Hepatocyte (in vitro differentiated cells): ENCODE data around the gene ORAI2. TPM values are rescaled to one million over a fixed set of nuclear protein-coding genes. Genes with fewer than 3 reads are reported as not detected.
A peak's percentile ranks its signal among the peaks of the same experiment; 100 is the strongest.

Experiments
- DNase-seq: peaks from one replicate; pipeline ENCODE4 v3.0.0-alpha.2; 2016; ENCODE audit warnings: low spot score
- H2AFZ ChIP-seq: fragments of 200-600 bp; sonication (generic); 2 replicates; pipeline ENCODE4 v1.6.0; 2016; ENCODE audit warnings: antibody characterized with exemption, mild to moderate bottlenecking
- H3K27ac ChIP-seq: fragments of 200-600 bp; sonication (generic); 2 replicates; pipeline ENCODE4 v1.5.1; 2016; ENCODE audit warnings: mild to moderate bottlenecking
- H3K27me3 ChIP-seq: fragments of 200-600 bp; sonication (generic); 2 replicates; pipeline ENCODE4 v1.6.1; 2016
- H3K36me3 ChIP-seq: fragments of 200-600 bp; sonication (generic); replicated peaks from 2 replicates; pipeline ENCODE4 v1.5.1; 2016; ENCODE audit warnings: low read depth; ENCODE audit not compliant: insufficient read depth
- H3K4me1 ChIP-seq: fragments of 200-600 bp; sonication (generic); 2 replicates; pipeline ENCODE4 v1.5.1; 2016; ENCODE audit warnings: mild to moderate bottlenecking, moderate library complexity; ENCODE audit not compliant: insufficient read depth
- H3K4me2 ChIP-seq: fragments of 200-600 bp; sonication (generic); 2 replicates; pipeline ENCODE4 v1.6.0; 2016
- H3K4me3 ChIP-seq: fragments of 200-600 bp; sonication (generic); 2 replicates; pipeline ENCODE4 v1.5.1; 2016; ENCODE audit warnings: mild to moderate bottlenecking
- H3K79me2 ChIP-seq: fragments of 200-600 bp; sonication (generic); 2 replicates; pipeline ENCODE4 v1.6.0; 2017; ENCODE audit warnings: mild to moderate bottlenecking
- H3K9me2 ChIP-seq: fragments of 200-600 bp; sonication (generic); replicated peaks from 2 replicates; pipeline ENCODE4 v1.6.0; 2017; ENCODE audit warnings: mild to moderate bottlenecking; ENCODE audit not compliant: insufficient read depth
- H3K9me3 ChIP-seq: fragments of 200-600 bp; sonication (generic); 2 replicates; pipeline ENCODE4 v1.5.1; 2016; ENCODE audit warnings: low read depth, mild to moderate bottlenecking
- H4K20me1 ChIP-seq: fragments of 200-600 bp; sonication (generic); 2 replicates; pipeline ENCODE4 v1.6.0; 2016; ENCODE audit warnings: mild to moderate bottlenecking; ENCODE audit not compliant: insufficient read depth, poor library complexity, severe bottlenecking
- CTCF ChIP-seq: fragments of 200-600 bp; sonication (generic); IDR thresholded peaks from 2 replicates; pipeline ENCODE4 v1.5.1; 2016; ENCODE audit warnings: antibody characterized with exemption, mild to moderate bottlenecking; ENCODE audit not compliant: poor library complexity
- EZH2 ChIP-seq: fragments of 200-600 bp; sonication (generic); IDR thresholded peaks from 2 replicates; pipeline ENCODE4 v1.6.1; 2016; ENCODE audit warnings: antibody characterized with exemption, mild to moderate bottlenecking, borderline replicate concordance
- EZH2phosphoT487 ChIP-seq: fragments of 200-600 bp; sonication (generic); IDR thresholded peaks from one replicate; pipeline ENCODE4 v1.6.1; 2018; ENCODE audit warnings: antibody characterized with exemption, mild to moderate bottlenecking, low read depth, moderate library complexity; ENCODE audit not compliant: unreplicated experiment, severe bottlenecking
- WGBS: methylation state at CpG from one replicate; pipeline ENCODE4 v1.1.6; 2016; ENCODE audit warnings: low lambda C conversion rate; ENCODE audit errors: missing lambda C conversion rate; 5-methylcytosine and 5-hydroxymethylcytosine counted together
- polyA plus RNA-seq: library from polyadenylated mRNA; unstranded; fragments of >200 nt; fragmentation: Nextera tagmentation; extraction: Ambion mirVana; gene quantifications from 2 replicates; pipeline ENCODE4 v1.2.1, GENCODE V29; 2016
- total RNA-seq: library from RNA; depleted of rRNA; stranded (reverse); fragments of >200 nt; gene quantifications from 2 replicates; pipeline ENCODE4 v1.2.3, GENCODE V29; 2014

Gene ORAI2
- total and polyA plus RNA-seq, 2 experiments from 2014 or later = 33.6 to 41.9 TPM

- no peak for DNase-seq
- WGBS = 95% methylated on average over 10 of the region's 10 CpGs
- no peaks in the 10 kb centered on the region for H4K20me1 ChIP-seq
- H3K9me2 ChIP-seq = no peaks in the 10 kb centered on the region
- H3K27me3 ChIP-seq = no peaks in the 10 kb centered on the region
- no peak overlapping the region for H3K4me3 ChIP-seq
- no peak overlapping the region for H2AFZ ChIP-seq
- H3K9me3 ChIP-seq = no peaks in the 10 kb centered on the region
- H3K27ac ChIP-seq = no peak overlapping the region
- H3K36me3 ChIP-seq = no peaks in the 10 kb centered on the region
- peaks cover 3% of the 10 kb centered on the region for H3K79me2 ChIP-seq
- H3K4me2 ChIP-seq = no peak overlapping the region
- TF ChIP-seq EZH2phosphoT487 (no peak), CTCF (no peak), EZH2 (no peak)
- peaks cover 4% of the 10 kb centered on the region for H3K4me1 ChIP-seq
Measured at GRCh38 chr7:102429141-102429899, 4.1 kb upstream of the ORAI2 start.

GRCh38 chr7:102431617-102432298, 1.6 kb upstream of the ORAI2 start:
- Histone ChIP-seq H2AFZ (no peak overlapping the region), H3K27ac (peak overlapping the region; percentile 75), H4K20me1 (no peaks in the 10 kb centered on the region), H3K4me1 (peaks cover 6% of the 10 kb centered on the region), H3K4me3 (no peak overlapping the region), H3K4me2 (peak overlapping the region; percentile 98), H3K27me3 (no peaks in the 10 kb centered on the region), H3K36me3 (no peaks in the 10 kb centered on the region), H3K79me2 (peaks cover 9% of the 10 kb centered on the region), H3K9me3 (no peaks in the 10 kb centered on the region), H3K9me2 (no peaks in the 10 kb centered on the region)
- TF ChIP-seq EZH2 (no peak), CTCF (no peak), EZH2phosphoT487 (no peak)
- DNase-seq = peak; percentile 41
- 32% methylated on average over 17 of the region's 17 CpGs for WGBS

GRCh38 chr7:102432442-102433218, 745 bp upstream of the ORAI2 start:
- TF ChIP-seq EZH2phosphoT487 (no peak), CTCF (no peak), EZH2 (no peak)
- Histone ChIP-seq H3K79me2 (peaks cover 9% of the 10 kb centered on the region), H2AFZ (peak overlapping the region; percentile 87), H3K36me3 (no peaks in the 10 kb centered on the region), H3K4me1 (peaks cover 6% of the 10 kb centered on the region), H3K27ac (peak overlapping the region; percentile 75), H3K9me2 (no peaks in the 10 kb centered on the region), H3K27me3 (no peaks in the 10 kb centered on the region), H4K20me1 (no peaks in the 10 kb centered on the region), H3K9me3 (no peaks in the 10 kb centered on the region), H3K4me3 (peak overlapping the region; percentile 98), H3K4me2 (peak overlapping the region; percentile 98)
- 26% methylated on average over 18 of the region's 27 CpGs for WGBS
- no peak for DNase-seq
